Ishikawa (cell line): ENCODE results near the gene KNG1.

ENCODE experiments used
- CEBPB ChIP-seq: IDR thresholded peaks from 2 replicates; pipeline ENCODE4 v1.6.1; 2012
- EP300 ChIP-seq: IDR thresholded peaks from 2 replicates; pipeline ENCODE4 v1.6.1; 2012; ENCODE audit warnings: borderline replicate concordance
- FOXM1 ChIP-seq: IDR thresholded peaks from 2 replicates; pipeline ENCODE4 v1.6.1; 2012; ENCODE audit warnings: low read depth, borderline replicate concordance
- NFIC ChIP-seq: IDR thresholded peaks from 2 replicates; pipeline ENCODE4 v1.6.1; 2012
- RAD21 ChIP-seq: IDR thresholded peaks from 2 replicates; pipeline ENCODE4 v1.6.1; 2012; ENCODE audit warnings: low read depth
- REST ChIP-seq: IDR thresholded peaks from 2 replicates; pipeline ENCODE4 v1.6.1; 2012; ENCODE audit warnings: low read depth, mild to moderate bottlenecking
- TEAD4 ChIP-seq: IDR thresholded peaks from 2 replicates; pipeline ENCODE4 v1.6.1; 2012
- YY1 ChIP-seq: IDR thresholded peaks from 2 replicates; pipeline ENCODE4 v1.6.1; 2012; ENCODE audit warnings: low read depth
- TF ChIP-seq, protein P1 (sequence below): IDR thresholded peaks from 2 replicates; pipeline ENCODE4 v1.6.1; 2012

DNA sequence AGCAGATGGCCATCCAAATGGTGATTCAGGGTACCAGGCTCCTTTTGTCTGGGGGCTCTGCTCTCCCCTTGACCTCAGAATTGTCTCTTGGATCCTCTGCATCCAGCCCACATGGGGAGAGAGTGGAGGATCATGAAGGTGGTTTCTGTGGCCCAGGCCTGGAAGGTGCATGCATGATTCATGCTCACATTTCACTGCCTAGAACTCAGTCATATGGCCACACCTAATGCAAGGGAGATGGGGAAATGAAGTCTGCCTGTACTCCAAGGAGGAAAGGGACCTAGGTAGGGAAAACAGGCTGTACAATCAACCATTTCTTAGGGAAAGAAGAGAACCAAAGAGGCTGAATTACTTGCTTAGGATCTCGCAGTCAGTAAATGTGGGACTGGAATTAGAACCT is 36.3 kb upstream of the KNG1 start:
- TF ChIP-seq REST (no peak), EP300 (no peak), CEBPB (no peak), NFIC (no peak), YY1 (no peak), TEAD4 (no peak), FOXM1 (no peak), RAD21 (no peak)
- TF ChIP-seq, protein P1, sequence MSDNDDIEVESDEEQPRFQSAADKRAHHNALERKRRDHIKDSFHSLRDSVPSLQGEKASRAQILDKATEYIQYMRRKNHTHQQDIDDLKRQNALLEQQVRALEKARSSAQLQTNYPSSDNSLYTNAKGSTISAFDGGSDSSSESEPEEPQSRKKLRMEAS, result no peak
